ENCODE results near the gene SNAPC2. TPM values are rescaled to one million over a fixed set of nuclear protein-coding genes. Genes with fewer than 3 reads are reported as not detected.

Gene SNAPC2
- total and polyA plus RNA-seq, 2 of the 13 experiments (the other 11 are each of a cell fraction or from before 2014, with no cell fraction given): 10.2 to 12.7 TPM

GRCh38 chr19:7919610-7920518 is at the start of gene SNAPC2 (continued):
- TF ChIP-seq MLXIP (CRISPR knock-in tag; IDR thresholded peaks at IDR 0.05; ENCODE audit: borderline replicate concordance): no peak
- peak; percentile 65; the same call in 1 of the 2 replicates for TF ChIP-seq ZNF816 (CRISPR knock-in tag; IDR thresholded peaks at IDR 0.05; ENCODE audit: borderline replicate concordance)
- TF ChIP-seq TERF1 (CRISPR knock-in tag; IDR thresholded peaks at IDR 0.05): no peak
- no peak; the same call in 1 of the 2 replicates for TF ChIP-seq NCOR1 (IDR thresholded peaks at IDR 0.05; ENCODE audit: borderline replicate concordance, low read length)
- peak; percentile 74; the same call in 1 of the 2 replicates for TF ChIP-seq ZNF564 (CRISPR knock-in tag; IDR thresholded peaks at IDR 0.05)
- 0 out of 2 replicates have a peak, but pooled peaks have one; percentile 79 for TF ChIP-seq KLF12 (CRISPR knock-in tag; IDR thresholded peaks at IDR 0.05; ENCODE audit: borderline replicate concordance)
- TF ChIP-seq RXRB (CRISPR knock-in tag; IDR thresholded peaks at IDR 0.05; ENCODE audit: borderline replicate concordance): peak; percentile 23; the same call in 1 of the 2 replicates
- TF ChIP-seq MTA1 (CRISPR knock-in tag; IDR thresholded peaks at IDR 0.05; ENCODE audit: borderline replicate concordance): 0 out of 2 replicates have a peak, but pooled peaks have one; percentile 30
- TF ChIP-seq ARNTL (CRISPR knock-in tag; IDR thresholded peaks at IDR 0.05): peak; percentile 75
- peak; percentile 69; the same call in 1 of the 2 replicates for TF ChIP-seq MED1 (CRISPR knock-in tag; IDR thresholded peaks at IDR 0.05)
- TF ChIP-seq THRA (CRISPR knock-in tag; IDR thresholded peaks at IDR 0.05; ENCODE audit: borderline replicate concordance): peak; percentile 67
- peak; percentile 46 for TF ChIP-seq ZNF136 (CRISPR knock-in tag; IDR thresholded peaks at IDR 0.05; ENCODE audit: low read depth)
- peak; percentile 60; the same call in 1 of the 2 replicates for TF ChIP-seq ZNF160 (CRISPR knock-in tag; IDR thresholded peaks at IDR 0.05)
- TF ChIP-seq GLI4 (CRISPR knock-in tag; IDR thresholded peaks at IDR 0.05; ENCODE audit: borderline replicate concordance): peak; percentile 38; the same call in 1 of the 2 replicates
- TF ChIP-seq ARNT2 (CRISPR knock-in tag; IDR thresholded peaks at IDR 0.05; ENCODE audit: low read depth): peak; percentile 70; the same call in 1 of the 2 replicates
- peak; percentile 50 for TF ChIP-seq ZNF788 (CRISPR knock-in tag; IDR thresholded peaks at IDR 0.05; ENCODE audit: borderline replicate concordance)
- peak; percentile 94 for TF ChIP-seq ZBTB25 (CRISPR knock-in tag; IDR thresholded peaks at IDR 0.05)
- peak; percentile 78; the same call in 1 of the 2 replicates for TF ChIP-seq HNF1B (CRISPR knock-in tag; IDR thresholded peaks at IDR 0.05)
- no peak for TF ChIP-seq NFRKB (IDR thresholded peaks at IDR 0.05)
- TF ChIP-seq GATAD2A (CRISPR knock-in tag; IDR thresholded peaks at IDR 0.05): peak; percentile 45
